DMS53 treated with DMSO at 0.1 percent for 48 hours (cell line): Measurements from ENCODE around the gene SLC22A8.
"Not testable (repeated sequence)": the region's sequence is repeated elsewhere in the genome, so short reads cannot be mapped to it uniquely, and the experiment has no call there.

Experiments used
- DNase-seq: peaks from one replicate; lab custom pipeline; 2025; ENCODE audit not compliant: unreplicated experiment; lab: John Stamatoyannopoulos, UW

The SLC22A8 gene

DNA sequence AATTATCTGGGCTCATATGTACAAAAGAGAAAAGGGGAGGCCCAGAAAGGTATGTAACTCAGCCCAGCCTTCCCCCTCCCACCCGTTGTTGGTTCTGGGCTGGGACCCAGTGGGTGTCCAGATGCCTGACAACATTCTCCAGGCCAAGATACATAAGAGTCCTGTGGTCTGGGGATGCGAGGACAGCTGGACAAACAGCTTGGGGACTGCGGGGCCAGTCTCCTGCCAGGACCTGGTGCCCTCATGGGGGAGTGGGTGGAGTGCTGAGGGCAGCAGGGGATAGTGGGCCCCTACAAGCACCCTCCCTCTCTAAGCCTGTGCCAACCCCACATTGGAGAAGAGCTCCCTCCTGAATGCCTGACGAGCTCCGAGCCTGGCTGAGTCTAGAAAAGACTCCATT lies 27.4 kb downstream of the SLC22A8 start:
- DNase-seq: no peak

DNA sequence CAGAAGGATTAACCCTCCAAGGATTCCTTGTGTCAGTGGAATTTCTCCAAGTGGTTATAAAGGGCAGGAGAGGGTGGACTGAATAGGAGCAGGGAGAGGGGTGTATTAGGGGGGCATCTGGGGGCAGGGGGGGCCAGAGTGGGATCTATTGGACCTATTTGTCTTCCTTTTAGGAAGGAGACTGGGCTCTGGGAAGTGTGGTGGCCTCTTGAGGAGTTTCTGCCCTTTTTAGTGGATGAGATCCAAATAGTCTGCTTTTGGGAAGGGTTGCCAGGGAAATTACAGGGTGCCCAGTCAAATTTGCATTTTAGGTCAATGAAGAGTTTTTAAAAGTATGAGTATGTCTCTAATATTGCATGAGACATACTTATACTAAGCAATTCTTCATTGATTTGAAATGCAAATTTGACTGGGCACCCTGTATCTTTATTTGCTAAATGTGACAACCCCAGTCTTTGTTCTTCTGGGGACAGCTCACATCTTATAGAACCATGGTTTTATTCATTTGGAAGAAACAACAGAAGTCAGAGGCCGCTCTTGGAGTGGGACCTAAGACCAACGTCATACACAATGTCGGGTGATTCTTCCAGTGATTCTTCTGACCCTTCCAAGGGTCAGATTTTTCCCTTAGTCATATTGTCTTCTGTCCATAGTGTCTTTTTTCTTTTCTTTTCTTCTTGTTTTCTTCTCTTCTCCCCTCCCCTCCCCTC lies 30.4 kb downstream of the SLC22A8 start:
- DNase-seq: no peak

DNA sequence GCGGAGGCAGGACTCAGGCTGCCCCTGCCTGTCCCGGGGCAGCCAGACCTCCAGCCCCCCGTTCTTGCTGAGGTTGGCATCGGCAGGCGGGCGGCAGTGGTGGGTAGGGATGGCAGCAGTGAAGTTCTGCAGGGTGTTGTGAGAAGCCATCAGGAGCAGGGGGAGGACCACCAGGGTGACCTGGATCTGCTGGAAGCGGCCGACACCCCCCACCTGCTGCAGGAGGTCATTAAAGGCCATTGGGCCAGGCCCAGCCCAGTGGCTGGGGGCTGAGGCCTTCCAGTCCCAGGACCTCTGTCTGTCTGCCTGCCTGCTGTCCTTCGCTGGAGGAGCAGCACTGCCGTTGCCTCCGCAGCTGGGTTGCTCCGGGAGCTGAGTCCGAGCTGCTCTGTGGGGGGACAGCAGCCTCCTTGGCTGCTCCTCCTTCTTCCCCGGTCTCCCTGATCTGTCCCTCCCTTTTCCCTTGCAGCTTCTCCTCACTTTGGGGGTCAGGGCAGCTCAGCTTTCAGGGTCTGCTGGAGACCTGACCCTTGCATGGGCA lies 31.1 kb downstream of the SLC22A8 start, which contains the start of gene SLC22A6:
Gene SLC22A6, minus strand, starts transcription at position 517 of the 541 bp plus-strand sequence. Its CDS starts 277 bp downstream, at position 240.
- DNase-seq: no peak

DNA sequence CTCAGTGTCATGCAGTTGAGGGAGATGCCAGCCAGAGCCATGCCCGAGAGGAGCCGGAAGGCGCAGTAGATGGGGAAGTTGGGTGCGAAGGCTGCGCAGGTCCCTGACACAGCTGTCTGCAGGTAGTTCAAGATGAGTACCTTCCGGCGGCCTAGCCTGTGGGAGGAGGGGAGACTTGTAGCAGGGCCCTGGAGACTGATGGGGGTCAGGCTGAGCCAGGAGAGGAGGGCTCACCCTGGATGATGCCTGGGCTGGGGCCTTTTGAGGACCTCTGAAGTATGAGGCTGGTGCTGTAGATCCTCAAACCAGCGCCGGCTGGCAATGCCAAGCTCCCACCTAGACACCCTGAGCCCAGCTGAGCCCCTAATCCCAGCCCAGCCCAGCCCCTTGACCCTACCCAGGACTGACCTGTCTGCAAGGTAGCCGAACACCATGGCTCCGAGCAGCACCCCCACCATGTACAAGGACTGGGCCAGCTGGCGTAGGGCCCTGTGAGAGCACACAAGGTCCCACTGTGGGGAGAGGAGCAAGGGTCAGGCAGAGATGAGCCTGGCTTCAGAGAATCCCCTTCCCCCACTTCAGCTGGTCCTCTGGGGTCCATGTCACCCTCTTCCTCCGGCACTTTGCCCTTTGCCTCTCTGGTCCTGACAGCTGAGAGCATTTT lies 32.0 kb downstream of the SLC22A8 start:
- DNase-seq: no peak

DNA sequence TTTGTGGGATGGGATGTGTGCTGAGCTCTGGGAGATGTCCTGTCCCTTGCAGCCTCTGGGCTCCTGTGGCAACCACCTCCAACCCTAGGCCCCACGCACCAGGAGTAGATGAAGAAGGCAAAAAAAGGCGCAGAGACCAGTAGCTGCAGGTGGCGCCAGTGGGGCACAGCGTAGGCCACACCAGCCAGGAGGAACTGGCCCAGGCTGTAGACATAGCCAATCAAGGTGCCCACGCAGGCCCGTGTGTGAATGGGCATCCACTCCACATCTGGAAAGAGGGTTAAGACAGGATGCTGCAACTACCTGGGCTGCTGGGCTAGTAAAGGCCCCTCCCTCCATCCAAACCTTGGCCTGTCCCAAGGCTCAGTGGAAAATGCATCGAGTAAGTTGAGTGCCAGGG lies 33.9 kb downstream of the SLC22A8 start:
- no peak for DNase-seq

DNA sequence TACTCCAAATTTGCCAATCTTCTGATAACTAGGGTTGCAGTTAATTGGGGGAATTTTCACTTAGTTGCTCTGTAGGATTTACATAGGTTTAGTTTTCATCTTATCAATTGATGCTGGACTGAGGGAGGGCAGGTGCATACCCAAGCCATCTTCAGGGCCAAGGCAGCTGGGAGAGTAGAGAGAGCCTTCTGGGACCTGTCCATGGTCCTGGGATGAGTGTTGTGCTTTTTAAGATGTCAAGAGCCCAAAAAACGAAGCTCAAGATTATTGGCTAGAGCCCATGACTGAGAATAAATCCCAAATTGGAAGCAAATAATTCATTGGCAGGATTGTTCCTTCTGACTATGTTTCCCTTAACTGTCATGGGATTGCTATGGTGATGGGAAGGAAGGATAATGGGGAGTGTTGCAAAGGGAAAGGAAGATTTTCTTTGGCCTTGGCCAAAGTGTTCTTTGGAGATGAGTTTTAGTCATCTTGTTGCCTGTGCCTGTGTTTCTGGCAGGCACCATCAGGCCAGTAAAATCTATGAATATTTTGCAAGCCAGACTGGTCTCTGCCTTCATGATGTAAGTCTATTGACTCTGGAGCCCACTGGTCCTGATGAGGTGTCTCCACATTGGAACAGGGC lies 35.4 kb downstream of the SLC22A8 start:
- no peak for DNase-seq

DNA sequence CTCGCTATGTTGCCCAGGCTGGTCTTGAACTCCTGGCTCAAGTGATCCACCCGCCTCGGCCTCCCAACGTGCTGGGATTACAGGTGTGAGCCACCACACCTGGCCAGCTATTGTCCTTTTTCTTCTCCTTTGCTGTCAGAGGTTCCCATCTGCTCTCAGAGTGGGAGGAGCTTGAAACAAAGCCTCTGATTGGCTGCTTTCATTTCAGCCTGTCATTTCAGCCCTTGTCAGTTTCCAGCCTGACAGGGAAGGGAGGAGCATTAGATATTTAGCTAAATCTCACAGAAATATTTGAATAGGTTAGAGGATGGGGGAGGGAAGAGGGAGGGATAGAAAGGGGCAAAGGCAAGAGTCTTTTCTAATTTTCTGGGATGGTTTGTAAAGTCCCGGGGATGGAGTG lies 39.5 kb downstream of the SLC22A8 start:
- no peak for DNase-seq

DNA sequence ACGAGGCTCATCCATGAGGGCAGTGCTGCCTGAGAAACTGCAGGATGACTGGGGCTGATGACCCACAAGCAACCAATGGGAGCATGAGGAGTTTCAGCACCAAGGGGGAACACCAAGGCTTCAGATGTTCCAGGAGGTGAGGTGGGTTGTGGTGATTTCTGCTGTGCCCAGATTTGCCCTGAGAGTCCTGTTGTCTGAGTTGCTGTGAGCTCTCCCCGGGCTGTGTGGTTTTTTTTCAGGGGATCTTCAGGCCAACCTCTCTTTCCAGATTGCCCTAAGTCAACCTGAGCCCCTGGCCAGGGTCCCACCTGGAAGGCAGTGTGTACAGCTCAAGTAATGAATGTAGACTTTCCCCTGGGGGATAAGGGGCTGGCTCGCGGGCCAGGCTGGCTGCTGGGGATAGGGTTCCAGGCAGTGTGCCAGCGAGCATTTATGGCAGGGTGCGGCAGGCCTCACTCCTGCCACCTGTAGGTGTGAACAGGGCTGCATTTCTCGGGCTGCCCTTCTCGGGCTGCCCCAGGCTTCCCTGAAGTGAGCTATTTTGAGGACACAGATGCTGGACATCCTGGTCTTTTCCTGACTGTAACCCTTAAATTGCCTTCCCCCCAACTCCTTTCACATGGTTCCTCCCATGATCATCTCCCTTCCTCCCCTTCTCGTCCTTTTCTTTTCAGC lies 40.7 kb downstream of the SLC22A8 start:
- no peak for DNase-seq

DNA sequence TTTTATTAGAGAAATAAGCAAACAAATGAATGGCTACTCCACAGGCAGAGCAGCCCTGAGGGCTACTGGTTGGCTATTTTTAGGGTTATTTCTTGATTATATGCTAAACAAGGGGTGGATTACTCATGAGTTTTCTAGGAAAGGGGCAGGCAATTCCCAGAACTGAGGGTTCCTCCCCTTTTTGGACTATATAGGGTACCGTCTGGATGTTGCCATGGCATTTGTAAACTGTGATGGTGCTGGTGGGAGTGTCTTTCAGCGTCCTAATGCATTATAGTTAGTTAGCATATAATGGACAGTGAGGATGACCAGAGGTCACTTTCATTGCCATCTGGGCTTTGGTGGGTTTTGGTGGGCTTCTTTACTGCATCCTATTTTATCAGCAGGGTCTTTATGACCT lies 50.1 kb downstream of the SLC22A8 start:
- no peak for DNase-seq

DNA sequence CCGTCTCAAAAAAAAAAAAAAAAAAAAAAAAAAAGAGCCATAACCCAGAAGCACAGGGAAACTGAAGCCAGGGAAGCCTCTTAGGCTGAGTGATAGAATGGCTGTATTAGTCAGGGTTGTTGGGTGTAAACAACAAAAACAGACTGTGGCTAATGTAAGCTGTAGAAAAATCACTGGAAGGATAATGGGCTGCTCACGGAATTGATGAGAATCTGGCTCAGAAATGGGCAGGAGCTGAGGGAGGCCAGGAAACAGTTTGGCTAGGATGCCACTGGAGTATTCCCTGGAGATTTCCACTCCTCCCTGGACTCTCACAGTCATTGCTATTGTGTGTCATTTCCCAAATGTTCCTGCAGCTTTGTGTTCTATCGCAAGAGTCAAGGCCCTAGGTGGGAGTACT lies 53.2 kb downstream of the SLC22A8 start:
- DNase-seq: no peak

DNA sequence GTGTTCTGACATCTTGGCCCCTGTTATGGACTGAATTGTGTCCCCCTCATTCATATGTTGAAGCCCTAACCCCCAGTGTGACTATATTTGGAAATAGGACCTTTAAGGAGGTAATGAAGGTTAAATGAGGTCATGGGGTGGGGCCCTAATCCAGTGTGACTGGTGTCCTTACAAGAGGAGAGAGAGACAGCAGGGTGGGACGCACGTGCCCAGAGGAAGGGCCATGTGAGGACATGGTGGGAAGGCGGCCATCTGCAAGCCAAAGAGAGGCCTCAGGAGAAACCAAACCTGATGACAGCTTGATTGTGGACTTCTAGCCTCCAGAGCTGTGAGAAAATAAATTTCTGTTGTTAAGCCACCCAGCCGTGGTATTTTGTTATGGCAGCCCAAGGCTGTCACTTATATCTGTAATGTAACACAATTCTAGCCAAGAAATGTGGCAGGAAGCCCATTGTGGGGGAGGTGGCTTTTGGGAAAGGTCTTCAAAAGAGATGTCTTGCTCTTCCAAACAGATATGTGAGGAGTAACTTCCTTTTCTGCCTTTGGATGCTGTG lies 54.5 kb downstream of the SLC22A8 start:
- no peak for DNase-seq

DNA sequence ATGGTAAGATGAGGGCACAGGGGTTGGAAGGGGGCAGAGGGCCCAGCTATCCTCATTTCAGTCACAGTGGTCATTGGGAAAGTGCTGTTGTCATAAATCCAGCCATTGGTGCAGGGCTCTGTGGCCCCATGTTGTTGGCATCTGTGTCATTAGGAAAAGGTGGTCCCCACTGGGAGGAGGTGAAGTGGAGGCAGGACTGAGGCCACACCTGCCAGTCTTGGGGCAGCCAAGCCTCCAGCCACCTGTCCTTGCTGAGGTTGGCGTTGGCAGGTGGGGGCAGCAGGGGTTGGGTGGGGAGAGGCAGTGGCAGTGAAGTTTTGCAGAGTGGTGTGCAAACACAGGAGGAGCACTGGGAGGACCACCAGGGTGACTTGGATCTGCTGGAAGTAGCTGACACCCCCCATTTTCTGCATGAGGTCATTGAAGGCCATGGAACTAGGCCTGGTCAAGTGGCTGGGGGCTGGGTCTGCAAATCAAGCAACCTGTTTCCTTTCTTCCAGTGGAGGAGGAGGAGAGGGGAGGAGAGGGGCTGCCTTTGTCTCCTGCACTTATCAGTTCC lies 56.1 kb downstream of the SLC22A8 start:
- DNase-seq: no peak

DNA sequence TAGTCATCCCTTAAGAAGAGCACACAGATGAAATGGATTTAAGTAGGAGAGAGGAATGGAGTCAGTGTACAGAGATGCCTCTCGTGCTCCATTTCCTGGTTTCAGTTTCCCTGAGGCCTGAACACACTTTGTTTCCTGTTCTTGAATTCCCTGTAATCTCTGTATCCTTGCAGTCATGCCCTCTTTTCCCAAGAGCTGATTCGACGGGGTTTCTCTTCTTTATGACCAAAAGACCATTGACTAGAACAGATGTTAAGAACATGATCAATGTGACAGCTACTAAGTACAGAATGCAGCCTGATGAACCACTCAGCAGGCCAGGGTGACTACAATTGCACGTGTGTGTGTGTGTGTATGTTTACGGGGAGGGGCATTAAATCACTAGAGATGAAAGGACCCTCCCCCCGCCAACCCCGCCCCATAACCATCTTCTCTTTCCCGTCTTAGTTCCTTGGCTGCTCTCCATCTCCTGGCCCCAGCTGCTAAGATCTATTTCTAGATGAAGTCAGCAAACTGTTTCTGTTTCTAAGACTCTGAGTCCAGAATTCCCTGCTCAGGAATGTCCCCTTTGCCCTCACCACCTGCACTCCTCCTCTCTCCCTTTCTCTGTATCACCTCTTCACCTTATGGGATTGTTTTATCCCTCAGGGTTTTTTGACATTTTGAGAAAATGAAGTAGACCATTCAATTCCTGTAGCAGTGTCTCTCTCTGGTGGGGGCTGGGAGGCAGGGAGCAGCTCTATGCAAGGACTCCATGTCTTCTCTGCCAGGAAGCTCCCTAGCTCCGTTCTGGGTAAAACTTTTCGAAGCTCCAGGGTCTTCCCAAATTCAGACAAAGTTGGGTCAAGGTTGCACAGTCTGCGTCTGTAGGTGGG lies 56.9 kb downstream of the SLC22A8 start:
- DNase-seq: peak; percentile 3

DNA sequence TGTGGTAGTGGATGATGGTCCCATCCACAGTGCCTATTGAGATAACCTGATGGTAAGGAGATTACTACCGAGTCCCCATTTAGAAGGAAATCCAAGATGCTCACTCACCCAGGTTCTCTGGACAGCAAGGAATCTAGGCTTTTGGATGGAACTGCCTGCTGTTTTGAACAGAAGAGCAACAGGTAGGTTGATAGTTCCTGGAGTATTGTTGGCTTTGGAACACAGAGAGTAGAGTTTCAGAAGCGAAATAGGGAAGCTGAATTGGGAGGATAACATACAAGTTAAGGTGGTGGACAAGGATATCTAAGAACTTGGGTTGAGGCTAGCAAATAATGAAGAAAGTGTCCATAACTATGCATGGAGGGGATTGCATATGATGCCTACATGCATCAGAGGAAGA lies 58.5 kb downstream of the SLC22A8 start:
- no peak for DNase-seq

DNA sequence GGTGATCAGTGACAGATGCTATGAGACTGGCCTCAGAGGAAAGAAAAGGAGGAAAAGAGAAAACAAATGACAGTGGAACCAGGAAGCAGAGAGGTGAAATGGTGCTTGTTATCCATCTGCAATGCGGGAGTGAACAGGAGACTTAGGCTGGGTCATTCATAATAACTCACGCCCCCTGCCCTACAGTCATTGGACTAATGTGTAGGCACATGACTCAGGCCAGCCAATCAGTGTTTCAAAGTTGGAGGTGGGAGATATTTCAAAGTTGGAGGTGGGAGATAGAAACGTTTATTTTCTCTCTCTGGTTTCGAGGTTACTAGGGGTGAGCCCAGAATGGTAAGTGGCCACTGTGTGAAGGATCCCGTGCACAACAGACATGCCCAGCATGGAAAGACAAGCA lies 61.2 kb downstream of the SLC22A8 start:
- no peak for DNase-seq

DNA sequence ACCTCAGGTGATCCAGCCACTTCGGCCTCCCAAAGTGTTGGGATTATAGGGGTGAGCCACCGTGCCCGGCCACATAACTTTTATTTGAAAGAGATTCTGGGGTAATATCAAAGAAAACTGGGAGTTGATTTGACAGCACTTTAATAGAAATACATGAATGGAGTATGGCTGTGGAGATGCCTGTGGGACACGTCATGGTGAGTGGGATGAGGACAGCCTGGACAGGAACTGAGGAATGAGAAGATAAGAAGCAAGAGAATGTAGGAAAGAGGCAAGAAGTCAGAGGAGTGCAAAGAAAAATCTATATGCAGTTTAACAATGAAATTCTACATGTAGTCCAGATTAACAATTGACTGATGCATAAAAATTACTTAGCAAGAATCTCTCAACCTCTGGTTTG lies 61.8 kb downstream of the SLC22A8 start:
- DNase-seq: no peak

DNA sequence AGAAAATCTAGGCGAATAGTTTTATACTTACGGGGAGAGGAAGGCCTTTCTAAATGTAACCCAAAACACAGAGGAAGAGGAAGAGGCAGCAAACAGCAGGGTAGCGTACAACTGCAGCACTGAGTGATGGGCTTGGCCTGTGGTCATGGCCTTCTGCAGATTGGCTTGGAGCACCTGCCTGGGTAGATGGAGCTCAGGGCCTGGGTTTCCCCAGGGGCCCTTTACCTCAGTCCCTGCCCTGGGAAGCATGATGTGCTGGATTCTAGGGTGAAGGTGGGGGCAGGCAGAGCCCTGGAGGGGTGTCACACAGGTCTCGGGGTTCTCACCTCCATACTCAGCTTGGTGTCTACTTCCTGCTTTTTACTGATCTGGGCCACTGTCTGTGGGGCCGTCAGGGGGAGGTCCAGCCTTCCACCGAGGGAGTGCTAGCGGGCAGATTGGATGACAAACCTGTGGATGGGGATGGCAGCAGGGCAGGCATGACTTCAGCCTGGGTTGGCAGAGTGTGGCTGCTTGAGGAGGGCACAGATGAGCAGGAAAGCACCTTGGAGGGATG lies 66.8 kb downstream of the SLC22A8 start:
- no peak for DNase-seq

DNA sequence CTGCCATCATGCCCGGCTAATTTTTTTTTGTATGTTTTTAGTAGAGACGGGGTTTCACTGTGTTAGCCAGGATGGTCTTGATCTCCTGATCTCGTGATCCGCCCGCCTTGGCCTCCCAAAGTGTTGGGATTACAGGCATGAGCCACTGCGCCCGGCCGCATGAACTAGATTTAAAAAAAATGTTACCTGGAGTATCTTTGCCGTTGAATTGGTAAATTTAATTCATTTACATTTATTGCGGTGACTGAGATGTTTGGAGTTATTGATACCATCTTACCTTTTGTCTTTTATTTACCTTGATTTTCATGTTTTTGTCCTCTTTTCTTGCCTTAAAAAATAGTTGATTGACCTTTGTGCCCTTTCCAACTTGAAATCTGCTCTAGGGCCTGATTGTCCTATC lies 70.1 kb downstream of the SLC22A8 start:
- DNase-seq: not testable (repeated sequence)
